ENCODE measurements around the gene FAM168A. TPM values are rescaled to one million over a fixed set of nuclear protein-coding genes. Genes with fewer than 3 reads are reported as not detected.

FAM168A gene
- total RNA-seq, 1 experiment from 2014 or later, result 25.9 TPM

DNA sequence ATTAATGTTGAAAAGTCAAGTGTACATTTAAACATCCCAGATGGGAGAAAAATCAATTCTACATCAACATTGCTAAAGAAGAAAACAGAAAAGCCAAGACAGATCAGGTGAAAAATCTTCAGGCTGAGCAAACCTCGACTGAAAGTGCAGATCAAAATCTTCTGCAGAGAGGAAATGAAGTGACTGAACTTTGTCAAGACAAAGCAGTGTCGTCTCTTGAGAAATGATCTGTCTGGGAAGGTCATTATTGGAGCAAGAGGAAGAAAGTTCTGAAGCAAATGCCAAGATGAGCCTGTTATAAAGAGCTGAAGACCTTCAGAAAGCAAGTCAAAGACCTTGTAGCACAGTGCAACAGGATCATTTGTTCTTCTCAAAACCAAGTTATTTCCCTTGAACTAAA is 42.7 kb upstream of the FAM168A start:
- ChIA-PET CTCF (interaction anchor here (1.4 to 2.5 kb wide), 2 partner anchors 14 to 20 kb away, joined by 3 to 12 read pairs; no protein-coding TSS in a partner anchor), POLR2A (no interaction called here)
- ATAC-seq, result no peak

DNA sequence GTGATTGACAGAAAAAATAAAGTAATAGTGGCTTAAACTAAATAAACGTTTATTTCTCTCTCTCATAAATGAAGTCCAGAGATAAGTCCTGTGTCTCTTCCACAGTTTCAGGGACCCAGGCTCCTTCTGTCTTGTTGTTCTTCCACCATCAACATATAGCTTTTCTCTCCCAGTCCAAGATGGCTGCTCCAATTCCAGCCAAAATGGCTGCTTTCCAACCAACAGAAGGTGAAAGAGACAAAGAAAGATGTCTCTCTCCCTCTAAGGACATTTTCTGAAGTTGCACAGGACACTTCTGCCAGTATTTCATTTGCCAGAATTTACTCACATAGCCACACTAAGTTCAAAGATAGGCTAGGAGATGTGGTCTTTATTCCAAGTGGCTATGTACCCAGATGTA is 39.1 kb upstream of the FAM168A start:
- TF ChIP-seq HMGA2 (CRISPR knock-in tag; IDR thresholded peaks at IDR 0.05), result no peak
- TF ChIP-seq, protein P1, sequence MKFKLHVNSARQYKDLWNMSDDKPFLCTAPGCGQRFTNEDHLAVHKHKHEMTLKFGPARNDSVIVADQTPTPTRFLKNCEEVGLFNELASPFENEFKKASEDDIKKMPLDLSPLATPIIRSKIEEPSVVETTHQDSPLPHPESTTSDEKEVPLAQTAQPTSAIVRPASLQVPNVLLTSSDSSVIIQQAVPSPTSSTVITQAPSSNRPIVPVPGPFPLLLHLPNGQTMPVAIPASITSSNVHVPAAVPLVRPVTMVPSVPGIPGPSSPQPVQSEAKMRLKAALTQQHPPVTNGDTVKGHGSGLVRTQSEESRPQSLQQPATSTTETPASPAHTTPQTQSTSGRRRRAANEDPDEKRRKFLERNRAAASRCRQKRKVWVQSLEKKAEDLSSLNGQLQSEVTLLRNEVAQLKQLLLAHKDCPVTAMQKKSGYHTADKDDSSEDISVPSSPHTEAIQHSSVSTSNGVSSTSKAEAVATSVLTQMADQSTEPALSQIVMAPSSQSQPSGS (CRISPR knock-in tag; IDR thresholded peaks at IDR 0.05; ENCODE audit: borderline replicate concordance, low read depth), result no peak
- TF ChIP-seq SOX15 (CRISPR knock-in tag; IDR thresholded peaks at IDR 0.05), result no peak
- TF ChIP-seq GRHL2 (CRISPR knock-in tag; IDR thresholded peaks at IDR 0.05; ENCODE audit: insufficient replicate concordance, severe bottlenecking), result no peak
- TF ChIP-seq ZNF416 (CRISPR knock-in tag; IDR thresholded peaks at IDR 0.05), result no peak
- TF ChIP-seq, protein P2, sequence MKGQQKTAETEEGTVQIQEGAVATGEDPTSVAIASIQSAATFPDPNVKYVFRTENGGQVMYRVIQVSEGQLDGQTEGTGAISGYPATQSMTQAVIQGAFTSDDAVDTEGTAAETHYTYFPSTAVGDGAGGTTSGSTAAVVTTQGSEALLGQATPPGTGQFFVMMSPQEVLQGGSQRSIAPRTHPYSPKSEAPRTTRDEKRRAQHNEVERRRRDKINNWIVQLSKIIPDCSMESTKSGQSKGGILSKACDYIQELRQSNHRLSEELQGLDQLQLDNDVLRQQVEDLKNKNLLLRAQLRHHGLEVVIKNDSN (CRISPR knock-in tag; IDR thresholded peaks at IDR 0.05), result no peak
- no peak for TF ChIP-seq CBFB (CRISPR knock-in tag; IDR thresholded peaks at IDR 0.05; ENCODE audit: low read depth)
- TF ChIP-seq, protein P3, sequence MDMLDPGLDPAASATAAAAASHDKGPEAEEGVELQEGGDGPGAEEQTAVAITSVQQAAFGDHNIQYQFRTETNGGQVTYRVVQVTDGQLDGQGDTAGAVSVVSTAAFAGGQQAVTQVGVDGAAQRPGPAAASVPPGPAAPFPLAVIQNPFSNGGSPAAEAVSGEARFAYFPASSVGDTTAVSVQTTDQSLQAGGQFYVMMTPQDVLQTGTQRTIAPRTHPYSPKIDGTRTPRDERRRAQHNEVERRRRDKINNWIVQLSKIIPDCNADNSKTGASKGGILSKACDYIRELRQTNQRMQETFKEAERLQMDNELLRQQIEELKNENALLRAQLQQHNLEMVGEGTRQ (CRISPR knock-in tag; IDR thresholded peaks at IDR 0.05), result no peak
- TF ChIP-seq FOXK1 (CRISPR knock-in tag; IDR thresholded peaks at IDR 0.05), result no peak
- no peak for TF ChIP-seq TEAD1 (CRISPR knock-in tag; IDR thresholded peaks at IDR 0.05)
- TF ChIP-seq CREB1 (CRISPR knock-in tag; IDR thresholded peaks at IDR 0.05), result no peak
- no peak for TF ChIP-seq RORB (CRISPR knock-in tag; IDR thresholded peaks at IDR 0.05)
- no peak for TF ChIP-seq MXD4 (CRISPR knock-in tag; IDR thresholded peaks at IDR 0.05; ENCODE audit: borderline replicate concordance)
- no peak for TF ChIP-seq MYBL2 (CRISPR knock-in tag; IDR thresholded peaks at IDR 0.05)
- TF ChIP-seq TP53 (CRISPR knock-in tag; IDR thresholded peaks at IDR 0.05), result no peak
- TF ChIP-seq JUN (CRISPR knock-in tag; IDR thresholded peaks at IDR 0.05), result no peak
- TF ChIP-seq NR3C1 (CRISPR knock-in tag; conservative IDR thresholded peaks at IDR 0.05; ENCODE audit: low read depth), result no peak
- peaks cover 93% of the 10 kb centered on the region for H3K27me3 Mint-ChIP-seq (ENCODE audit: low read depth)
- H3K4me1 Mint-ChIP-seq, result peaks cover 3% of the 10 kb centered on the region; the same call in 1 of the 2 replicates
- DNase-seq (ENCODE audit: low spot score) (no peak), ATAC-seq (no peak)
- H3K36me3 Mint-ChIP-seq, result no peaks in the 10 kb centered on the region
- ChIA-PET POLR2A (interaction anchor here (0.5 kb wide), 1 partner anchor 392 kb away, joined by 3 read pairs; no protein-coding TSS in a partner anchor), CTCF (interaction anchor here (0.7 to 1.2 kb wide), 6 partner anchors 11 to 360 kb away, joined by 3 to 6 read pairs (median 4); no protein-coding TSS in a partner anchor)
- no peak overlapping the region for H3K27ac Mint-ChIP-seq
- peaks cover 11% of the 10 kb centered on the region for H3K9me3 Mint-ChIP-seq
- H3K4me3 Mint-ChIP-seq, result no peak overlapping the region

More for the DNA sequence above, 42.7 kb upstream of the FAM168A start:
- TF ChIP-seq RORB (CRISPR knock-in tag; IDR thresholded peaks at IDR 0.05) (no peak), NR3C1 (CRISPR knock-in tag; conservative IDR thresholded peaks at IDR 0.05; ENCODE audit: low read depth) (no peak), ZNF232 (CRISPR knock-in tag; IDR thresholded peaks at IDR 0.05) (no peak), ZNF138 (CRISPR knock-in tag; conservative IDR thresholded peaks at IDR 0.05) (no peak), SMAD4 (CRISPR knock-in tag; IDR thresholded peaks at IDR 0.05) (no peak), RELA (CRISPR knock-in tag; IDR thresholded peaks at IDR 0.05; ENCODE audit: borderline replicate concordance) (no peak), KAT7 (CRISPR knock-in tag; IDR thresholded peaks at IDR 0.05; ENCODE audit: borderline replicate concordance) (no peak), SOX15 (CRISPR knock-in tag; IDR thresholded peaks at IDR 0.05) (no peak)
- TF ChIP-seq, protein P4, sequence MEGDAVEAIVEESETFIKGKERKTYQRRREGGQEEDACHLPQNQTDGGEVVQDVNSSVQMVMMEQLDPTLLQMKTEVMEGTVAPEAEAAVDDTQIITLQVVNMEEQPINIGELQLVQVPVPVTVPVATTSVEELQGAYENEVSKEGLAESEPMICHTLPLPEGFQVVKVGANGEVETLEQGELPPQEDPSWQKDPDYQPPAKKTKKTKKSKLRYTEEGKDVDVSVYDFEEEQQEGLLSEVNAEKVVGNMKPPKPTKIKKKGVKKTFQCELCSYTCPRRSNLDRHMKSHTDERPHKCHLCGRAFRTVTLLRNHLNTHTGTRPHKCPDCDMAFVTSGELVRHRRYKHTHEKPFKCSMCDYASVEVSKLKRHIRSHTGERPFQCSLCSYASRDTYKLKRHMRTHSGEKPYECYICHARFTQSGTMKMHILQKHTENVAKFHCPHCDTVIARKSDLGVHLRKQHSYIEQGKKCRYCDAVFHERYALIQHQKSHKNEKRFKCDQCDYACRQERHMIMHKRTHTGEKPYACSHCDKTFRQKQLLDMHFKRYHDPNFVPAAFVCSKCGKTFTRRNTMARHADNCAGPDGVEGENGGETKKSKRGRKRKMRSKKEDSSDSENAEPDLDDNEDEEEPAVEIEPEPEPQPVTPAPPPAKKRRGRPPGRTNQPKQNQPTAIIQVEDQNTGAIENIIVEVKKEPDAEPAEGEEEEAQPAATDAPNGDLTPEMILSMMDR (IDR thresholded peaks at IDR 0.05), result no peak
- DNase-seq (ENCODE audit: low spot score), result no peak
- peaks cover 6% of the 10 kb centered on the region for H3K4me1 Mint-ChIP-seq
- H3K27me3 Mint-ChIP-seq (ENCODE audit: low read depth), result peaks cover 92% of the 10 kb centered on the region
- H3K9me3 Mint-ChIP-seq, result peaks cover 3% of the 10 kb centered on the region; the same call in 1 of the 2 replicates
- H3K27ac Mint-ChIP-seq, result no peak overlapping the region
- H3K36me3 Mint-ChIP-seq, result no peaks in the 10 kb centered on the region
- H3K4me3 Mint-ChIP-seq, result no peak overlapping the region
